K562 (cell line): Measurements from ENCODE around the gene IL6R.

Experiments
- EP300 ChIP-seq: IDR thresholded peaks from 2 replicates; pipeline ENCODE4 v1.6.1; 2012; ENCODE audit warnings: low read length, improper control_type of control experiment
- MAFF ChIP-seq: IDR thresholded peaks from 2 replicates; pipeline ENCODE4 v1.6.1; 2012; ENCODE audit warnings: low read length, improper control_type of control experiment
- MCM7 ChIP-seq, 2 experiments: fragments of 450-650 bp; IDR thresholded peaks; 2 replicates each; pipeline ENCODE4 v1.6.1; 2016 to 2018
- MEF2D ChIP-seq: conservative IDR thresholded peaks from 2 replicates; pipeline ENCODE4 v1.6.1; 2016; ENCODE audit warnings: low read depth, missing genetic modification characterization, missing compliant biosample characterization
- POLR2A ChIP-seq: fragments of 450-650 bp; conservative IDR thresholded peaks from 2 replicates; pipeline ENCODE4 v1.6.1; 2016
- POLR2AphosphoS5 ChIP-seq: IDR thresholded peaks from 2 replicates; pipeline ENCODE4 v1.6.1; 2011; ENCODE audit warnings: mild to moderate bottlenecking, low read depth, low read length, moderate library complexity; ENCODE audit not compliant: control insufficient read depth, insufficient read depth
- POLR2G ChIP-seq: fragments of 200-400 bp; formaldehyde crosslinking; IDR thresholded peaks from 2 replicates; pipeline ENCODE4 v1.6.1; 2017; ENCODE audit warnings: low read depth, mild to moderate bottlenecking, antibody characterized with exemption, low read length, moderate library complexity
- SMC3 ChIP-seq: conservative IDR thresholded peaks from 2 replicates; pipeline ENCODE4 v1.6.1; 2011; ENCODE audit warnings: low read depth, low read length, improper control_type of control experiment; ENCODE audit not compliant: insufficient read depth
- ZC3H8 ChIP-seq: fragments of 450-650 bp; IDR thresholded peaks from 2 replicates; pipeline ENCODE4 v1.6.1; 2017
- ZNF12 ChIP-seq: sonication (generic); formaldehyde crosslinking; IDR thresholded peaks from 2 replicates; pipeline ENCODE4 v1.4.0; 2020; ENCODE audit warnings: mild to moderate bottlenecking, missing genetic modification reagents
- TF ChIP-seq, protein P1 (sequence below): fragments of 250-450 bp; sonication (Bioruptor Pico); IDR thresholded peaks from 2 replicates; pipeline ENCODE4 v1.4.0; 2020; ENCODE audit warnings: mild to moderate bottlenecking

DNA sequence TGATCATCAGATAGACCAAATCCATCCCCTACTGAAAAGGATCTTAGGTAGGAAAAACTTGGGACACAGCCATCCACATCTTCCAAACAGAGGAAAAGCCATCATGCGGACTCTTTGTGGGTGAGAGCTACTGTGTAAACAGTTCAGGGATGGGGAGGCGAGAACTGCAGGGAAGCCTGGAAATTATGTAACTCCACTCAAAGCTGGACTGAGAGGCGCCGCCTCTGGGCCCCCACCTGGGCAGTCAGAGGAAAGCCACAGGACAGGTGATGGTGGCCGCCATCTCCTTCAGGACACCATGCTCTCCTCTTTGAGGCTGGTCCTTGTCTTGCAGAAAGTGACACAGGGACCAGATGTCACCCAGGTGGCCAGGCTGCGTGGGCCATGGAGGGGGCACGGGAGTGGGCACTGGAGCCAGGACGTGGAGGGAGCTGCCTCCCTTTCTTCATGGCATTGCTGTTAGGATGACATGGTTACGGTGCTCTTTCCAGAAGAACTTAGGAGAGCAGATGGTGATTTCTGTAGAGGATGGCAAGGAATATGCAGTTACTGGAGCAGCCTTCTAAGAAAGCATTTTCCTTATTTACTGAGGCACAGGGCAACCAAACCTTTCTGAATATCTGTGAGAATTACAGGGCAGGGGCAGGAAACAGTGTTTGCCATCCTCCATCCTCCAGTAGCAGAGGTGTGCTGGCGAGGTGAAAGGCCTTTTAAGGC, 64.9 kb downstream of the IL6R start:
- TF ChIP-seq MCM7 (IDR thresholded peaks at IDR 0.05) (no peak), EP300 (no peak), ZC3H8 (no peak), MEF2D (tag) (no peak), ZNF12 (CRISPR knock-in tag) (no peak), POLR2A (no peak), POLR2G (no peak), SMC3 (no peak), MAFF (no peak), POLR2AphosphoS5 (no peak)
- TF ChIP-seq, protein P1, sequence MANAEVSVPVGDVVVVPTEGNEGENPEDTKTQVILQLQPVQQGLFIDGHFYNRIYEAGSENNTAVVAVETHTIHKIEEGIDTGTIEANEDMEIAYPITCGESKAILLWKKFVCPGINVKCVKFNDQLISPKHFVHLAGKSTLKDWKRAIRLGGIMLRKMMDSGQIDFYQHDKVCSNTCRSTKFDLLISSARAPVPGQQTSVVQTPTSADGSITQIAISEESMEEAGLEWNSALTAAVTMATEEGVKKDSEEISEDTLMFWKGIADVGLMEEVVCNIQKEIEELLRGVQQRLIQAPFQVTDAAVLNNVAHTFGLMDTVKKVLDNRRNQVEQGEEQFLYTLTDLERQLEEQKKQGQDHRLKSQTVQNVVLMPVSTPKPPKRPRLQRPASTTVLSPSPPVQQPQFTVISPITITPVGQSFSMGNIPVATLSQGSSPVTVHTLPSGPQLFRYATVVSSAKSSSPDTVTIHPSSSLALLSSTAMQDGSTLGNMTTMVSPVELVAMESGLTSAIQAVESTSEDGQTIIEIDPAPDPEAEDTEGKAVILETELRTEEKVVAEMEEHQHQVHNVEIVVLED (CRISPR knock-in tag) = no peak
